ENCODE measurements around the gene NPAS3.

- TF ChIP-seq, protein P1, sequence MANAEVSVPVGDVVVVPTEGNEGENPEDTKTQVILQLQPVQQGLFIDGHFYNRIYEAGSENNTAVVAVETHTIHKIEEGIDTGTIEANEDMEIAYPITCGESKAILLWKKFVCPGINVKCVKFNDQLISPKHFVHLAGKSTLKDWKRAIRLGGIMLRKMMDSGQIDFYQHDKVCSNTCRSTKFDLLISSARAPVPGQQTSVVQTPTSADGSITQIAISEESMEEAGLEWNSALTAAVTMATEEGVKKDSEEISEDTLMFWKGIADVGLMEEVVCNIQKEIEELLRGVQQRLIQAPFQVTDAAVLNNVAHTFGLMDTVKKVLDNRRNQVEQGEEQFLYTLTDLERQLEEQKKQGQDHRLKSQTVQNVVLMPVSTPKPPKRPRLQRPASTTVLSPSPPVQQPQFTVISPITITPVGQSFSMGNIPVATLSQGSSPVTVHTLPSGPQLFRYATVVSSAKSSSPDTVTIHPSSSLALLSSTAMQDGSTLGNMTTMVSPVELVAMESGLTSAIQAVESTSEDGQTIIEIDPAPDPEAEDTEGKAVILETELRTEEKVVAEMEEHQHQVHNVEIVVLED (CRISPR knock-in tag; IDR thresholded peaks at IDR 0.05; ENCODE audit: borderline replicate concordance): no peak
- TF ChIP-seq ZNF232 (CRISPR knock-in tag; IDR thresholded peaks at IDR 0.05; ENCODE audit: borderline replicate concordance) (no peak), MXI1 (IDR thresholded peaks at IDR 0.05; ENCODE audit: borderline replicate concordance, low read depth, low read length) (no peak), EZH2 (conservative IDR thresholded peaks at IDR 0.05; ENCODE audit: low read depth, low read length) (no peak), DMAP1 (CRISPR knock-in tag; IDR thresholded peaks at IDR 0.05) (no peak), CTCF (CRISPR knock-in tag; IDR thresholded peaks at IDR 0.05) (no peak), ARNTL (CRISPR knock-in tag; IDR thresholded peaks at IDR 0.05) (no peak), ZXDC (CRISPR knock-in tag; IDR thresholded peaks at IDR 0.05) (no peak), CEBPB (IDR thresholded peaks at IDR 0.05; ENCODE audit: borderline replicate concordance, low read depth, low read length) (no peak)
- TF ChIP-seq, protein P2, sequence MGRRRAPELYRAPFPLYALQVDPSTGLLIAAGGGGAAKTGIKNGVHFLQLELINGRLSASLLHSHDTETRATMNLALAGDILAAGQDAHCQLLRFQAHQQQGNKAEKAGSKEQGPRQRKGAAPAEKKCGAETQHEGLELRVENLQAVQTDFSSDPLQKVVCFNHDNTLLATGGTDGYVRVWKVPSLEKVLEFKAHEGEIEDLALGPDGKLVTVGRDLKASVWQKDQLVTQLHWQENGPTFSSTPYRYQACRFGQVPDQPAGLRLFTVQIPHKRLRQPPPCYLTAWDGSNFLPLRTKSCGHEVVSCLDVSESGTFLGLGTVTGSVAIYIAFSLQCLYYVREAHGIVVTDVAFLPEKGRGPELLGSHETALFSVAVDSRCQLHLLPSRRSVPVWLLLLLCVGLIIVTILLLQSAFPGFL (CRISPR knock-in tag; IDR thresholded peaks at IDR 0.05): no peak
These were observed 642.2 kb downstream of the NPAS3 start for GRCh38 chr14:33580841-33581240.

Data from HepG2 (cell line).